AG04450 (cell line): Measurements from ENCODE around the gene ACY1. TPM values are rescaled to one million over a fixed set of nuclear protein-coding genes. Genes with fewer than 3 reads are reported as not detected.

Source experiments
- CTCF ChIA-PET: fragments of 300-600, 350-600 bp; formaldehyde crosslinking; extraction: SDS; loops from one replicate; lab custom pipeline; 2022; ENCODE audit warnings: antibody characterized with exemption, inconsistent platforms; lab: Charles Lee
- POLR2A ChIA-PET: fragments of 350-600 bp; formaldehyde crosslinking; extraction: SDS; loops from one replicate; lab custom pipeline; 2021; ENCODE audit warnings: antibody characterized with exemption, inconsistent platforms; lab: Yijun Ruan, JAX
- DNase-seq: peaks from one replicate; pipeline ENCODE4 v3.0.0-alpha.2; 2011; ENCODE audit warnings: low read depth, low spot score
- H3K27ac ChIP-seq: one replicate; pipeline ENCODE4 v1.5.1; 2012; ENCODE audit warnings: low read depth, low read length, control low read depth
- H3K27me3 ChIP-seq: one replicate; pipeline ENCODE4 v1.6.0; 2012; ENCODE audit warnings: low read length; ENCODE audit not compliant: control insufficient read depth, insufficient read depth
- H3K4me3 ChIP-seq: 2 replicates; pipeline ENCODE4 v1.5.1; 2011; ENCODE audit warnings: mild to moderate bottlenecking, low read depth, low read length, control low read depth
- H3K9me3 ChIP-seq: 2 replicates; pipeline ENCODE4 v1.5.1; 2012; ENCODE audit warnings: low read length; ENCODE audit not compliant: control insufficient read depth, insufficient read depth
- CTCF ChIP-seq: IDR thresholded peaks from 2 replicates; pipeline ENCODE4 v1.5.1; 2011; ENCODE audit warnings: low read depth, low read length, control low read depth, inconsistent platforms
- polyA plus RNA-seq: library from polyadenylated mRNA; depleted of rRNA; stranded (reverse); fragments of >200 nt; gene quantifications from 2 replicates; pipeline ENCODE4 v1.2.3, GENCODE V29; 2011; rRNA removed
- small RNA-seq: library from RNA; depleted of rRNA; stranded (forward); fragments of <200 nt; gene quantifications from one replicate; pipeline ENCODE3, GENCODE V24; 2012; ENCODE audit warnings: low read depth; ENCODE audit not compliant: insufficient read length

The ACY1 gene
- polyA plus RNA-seq, 1 experiment = 20.4 TPM

GRCh38 chr3:52036222-52036694 lies 52.9 kb downstream of the ACY1 start:
- Histone ChIP-seq H3K27ac (no peak overlapping the region), H3K4me3 (no peak overlapping the region), H3K9me3 (peaks cover 8% of the 10 kb centered on the region; the same call in 1 of the 2 replicates), H3K27me3 (no peaks in the 10 kb centered on the region)
- POLR2A ChIA-PET = no interaction called here
- CTCF ChIA-PET = interaction anchor here (0.6 to 0.8 kb wide), 2 partner anchors 40 to 88 kb away, joined by 3 to 6 read pairs; no protein-coding TSS in a partner anchor
- no peak for TF ChIP-seq CTCF
- no peak for DNase-seq

- ChIA-PET CTCF (interaction anchor here (0.8 to 0.9 kb wide), 2 partner anchors 16 to 88 kb away, joined by 3 to 6 read pairs; no protein-coding TSS in a partner anchor), POLR2A (no interaction called here)
- Histone ChIP-seq H3K27me3 (no peaks in the 10 kb centered on the region), H3K9me3 (peaks cover 3% of the 10 kb centered on the region; the same call in 1 of the 2 replicates), H3K4me3 (no peak overlapping the region), H3K27ac (no peak overlapping the region)
- no peak for TF ChIP-seq CTCF
- no peak for DNase-seq
Measured at GRCh38 chr3:52036829-52037228, 53.5 kb downstream of the ACY1 start.

- no peaks in the 10 kb centered on the region for H3K27me3 ChIP-seq
- H3K9me3 ChIP-seq = no peaks in the 10 kb centered on the region
- H3K4me3 ChIP-seq = no peak overlapping the region
- POLR2A ChIA-PET = no interaction called here
- no peak overlapping the region for H3K27ac ChIP-seq
- DNase-seq = no peak
- CTCF ChIA-PET = interaction anchor here (0.9 kb wide), 1 partner anchor 16 kb away, joined by 3 read pairs; no protein-coding TSS in a partner anchor
- no peak for TF ChIP-seq CTCF
Measured at GRCh38 chr3:52037291-52037690, 54.0 kb downstream of the ACY1 start.

- no peaks in the 10 kb centered on the region for H3K27me3 ChIP-seq
- TF ChIP-seq CTCF = no peak
- CTCF ChIA-PET = no interaction called here
- POLR2A ChIA-PET = no interaction called here
- no peaks in the 10 kb centered on the region for H3K9me3 ChIP-seq
- DNase-seq = no peak
- no peak overlapping the region for H3K4me3 ChIP-seq
- H3K27ac ChIP-seq = no peak overlapping the region
Measured at GRCh38 chr3:52038227-52038626, 54.9 kb downstream of the ACY1 start.

Small RNAs within 50 kb of the gene (small RNA-seq; reads per million reads assigned to genes)
- not detected for gene AC115284.1

Other genes with a start within 250 kb of the ACY1 start
- gene IQCF6, start 204.3 kb upstream of the ACY1 start, polyA plus RNA-seq = not detected in 2 replicates
- gene IQCF2, start 121.9 kb upstream of the ACY1 start, polyA plus RNA-seq = not detected in 2 replicates
- gene IQCF5, start 107.9 kb upstream of the ACY1 start, polyA plus RNA-seq = not detected in 2 replicates
- not detected in 2 replicates for gene IQCF1, start 80.2 kb upstream of the ACY1 start, polyA plus RNA-seq
- 10.8 and 13.7 TPM in 2 replicates for gene RRP9, start 41.6 kb upstream of the ACY1 start, polyA plus RNA-seq
- 7.5 and 10.4 TPM in 2 replicates for gene PARP3, start 41.2 kb upstream of the ACY1 start, polyA plus RNA-seq
- not detected in 2 replicates for gene GPR62, start 28.2 kb upstream of the ACY1 start, polyA plus RNA-seq
- gene PCBP4, start 16.1 kb upstream of the ACY1 start, polyA plus RNA-seq = 54.6 and 69.2 TPM in 2 replicates
- gene ABHD14B, start 9.5 kb upstream of the ACY1 start, polyA plus RNA-seq = 34.5 and 37.5 TPM in 2 replicates
- gene ABHD14A, start 8.5 kb upstream of the ACY1 start, polyA plus RNA-seq = 8.2 and 9.9 TPM in 2 replicates
- gene RPL29, start 12.4 kb downstream of the ACY1 start, polyA plus RNA-seq = 1,368 and 1,889 TPM in 2 replicates
- gene DUSP7, start 73.0 kb downstream of the ACY1 start, polyA plus RNA-seq = 17.8 and 19.9 TPM in 2 replicates
- gene POC1A, start 170.9 kb downstream of the ACY1 start, polyA plus RNA-seq = 4.1 and 4.5 TPM in 2 replicates
- gene ALAS1, start 214.6 kb downstream of the ACY1 start, polyA plus RNA-seq = 61.4 and 61.7 TPM in 2 replicates
- 0.02 and 0.05 TPM in 2 replicates for gene TLR9, start 242.1 kb downstream of the ACY1 start, polyA plus RNA-seq